Progenitor cell of endocrine pancreas (in vitro differentiated cells): ENCODE results near the gene DLST. TPM values are rescaled to one million over a fixed set of nuclear protein-coding genes. Genes with fewer than 3 reads are reported as not detected.

Experiments
- DNase-seq: peaks from one replicate; pipeline ENCODE4 v3.0.0; 2021; ENCODE audit warnings: low spot score; ENCODE audit not compliant: unreplicated experiment
- H3K27ac Mint-ChIP-seq: 2 replicates; pipeline ENCODE4 v1.8.0; 2021; ENCODE audit warnings: mild to moderate bottlenecking, moderate library complexity, mixed read lengths
- H3K27me3 Mint-ChIP-seq: 2 replicates; pipeline ENCODE4 v1.8.0; 2021; ENCODE audit warnings: mixed read lengths
- H3K36me3 Mint-ChIP-seq: 2 replicates; pipeline ENCODE4 v1.8.0; 2022; ENCODE audit warnings: mixed read lengths; ENCODE audit not compliant: insufficient read depth
- H3K4me1 Mint-ChIP-seq: 2 replicates; pipeline ENCODE4 v1.8.0; 2021; ENCODE audit warnings: low read depth, mixed read lengths
- H3K4me3 Mint-ChIP-seq: 2 replicates; pipeline ENCODE4 v1.8.0; 2021; ENCODE audit warnings: low read depth, mild to moderate bottlenecking, moderate library complexity, mixed read lengths
- H3K9me3 Mint-ChIP-seq: 2 replicates; pipeline ENCODE4 v1.8.0; 2021; ENCODE audit warnings: low read depth, mixed read lengths
- total RNA-seq: library from RNA; stranded (reverse); gene quantifications from 2 replicates; pipeline ENCODE4 v1.2.1, GENCODE V29; 2021
- TF ChIP-seq, protein P1 (sequence below): fragments of 200-600 bp; sonication (generic); IDR thresholded peaks from one replicate; pipeline ENCODE4 v1.5.0; 2021; ENCODE audit warnings: antibody characterized with exemption, mild to moderate bottlenecking; ENCODE audit not compliant: unreplicated experiment

DLST gene
- total RNA-seq, 1 donor from 2014 or later: 97.8 TPM

GRCh38 chr14:74838166-74838565, 43.5 kb upstream of the DLST start:
- no peak overlapping the region for H3K4me3 Mint-ChIP-seq
- H3K27ac Mint-ChIP-seq: no peak overlapping the region
- H3K27me3 Mint-ChIP-seq: no peaks in the 10 kb centered on the region
- no peak for DNase-seq
- peaks cover 13% of the 10 kb centered on the region for H3K4me1 Mint-ChIP-seq
- TF ChIP-seq, protein P1, sequence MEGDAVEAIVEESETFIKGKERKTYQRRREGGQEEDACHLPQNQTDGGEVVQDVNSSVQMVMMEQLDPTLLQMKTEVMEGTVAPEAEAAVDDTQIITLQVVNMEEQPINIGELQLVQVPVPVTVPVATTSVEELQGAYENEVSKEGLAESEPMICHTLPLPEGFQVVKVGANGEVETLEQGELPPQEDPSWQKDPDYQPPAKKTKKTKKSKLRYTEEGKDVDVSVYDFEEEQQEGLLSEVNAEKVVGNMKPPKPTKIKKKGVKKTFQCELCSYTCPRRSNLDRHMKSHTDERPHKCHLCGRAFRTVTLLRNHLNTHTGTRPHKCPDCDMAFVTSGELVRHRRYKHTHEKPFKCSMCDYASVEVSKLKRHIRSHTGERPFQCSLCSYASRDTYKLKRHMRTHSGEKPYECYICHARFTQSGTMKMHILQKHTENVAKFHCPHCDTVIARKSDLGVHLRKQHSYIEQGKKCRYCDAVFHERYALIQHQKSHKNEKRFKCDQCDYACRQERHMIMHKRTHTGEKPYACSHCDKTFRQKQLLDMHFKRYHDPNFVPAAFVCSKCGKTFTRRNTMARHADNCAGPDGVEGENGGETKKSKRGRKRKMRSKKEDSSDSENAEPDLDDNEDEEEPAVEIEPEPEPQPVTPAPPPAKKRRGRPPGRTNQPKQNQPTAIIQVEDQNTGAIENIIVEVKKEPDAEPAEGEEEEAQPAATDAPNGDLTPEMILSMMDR: no peak
- no peaks in the 10 kb centered on the region for H3K9me3 Mint-ChIP-seq
- peaks cover 10% of the 10 kb centered on the region for H3K36me3 Mint-ChIP-seq

GRCh38 chr14:74840603-74841030, 41.1 kb upstream of the DLST start:
- Mint-ChIP-seq H3K27me3 (no peaks in the 10 kb centered on the region), H3K9me3 (no peaks in the 10 kb centered on the region), H3K4me3 (no peak overlapping the region), H3K4me1 (peaks cover 14% of the 10 kb centered on the region), H3K27ac (no peak overlapping the region), H3K36me3 (peaks cover 10% of the 10 kb centered on the region)
- TF ChIP-seq, protein P1: no peak
- no peak for DNase-seq

DNA sequence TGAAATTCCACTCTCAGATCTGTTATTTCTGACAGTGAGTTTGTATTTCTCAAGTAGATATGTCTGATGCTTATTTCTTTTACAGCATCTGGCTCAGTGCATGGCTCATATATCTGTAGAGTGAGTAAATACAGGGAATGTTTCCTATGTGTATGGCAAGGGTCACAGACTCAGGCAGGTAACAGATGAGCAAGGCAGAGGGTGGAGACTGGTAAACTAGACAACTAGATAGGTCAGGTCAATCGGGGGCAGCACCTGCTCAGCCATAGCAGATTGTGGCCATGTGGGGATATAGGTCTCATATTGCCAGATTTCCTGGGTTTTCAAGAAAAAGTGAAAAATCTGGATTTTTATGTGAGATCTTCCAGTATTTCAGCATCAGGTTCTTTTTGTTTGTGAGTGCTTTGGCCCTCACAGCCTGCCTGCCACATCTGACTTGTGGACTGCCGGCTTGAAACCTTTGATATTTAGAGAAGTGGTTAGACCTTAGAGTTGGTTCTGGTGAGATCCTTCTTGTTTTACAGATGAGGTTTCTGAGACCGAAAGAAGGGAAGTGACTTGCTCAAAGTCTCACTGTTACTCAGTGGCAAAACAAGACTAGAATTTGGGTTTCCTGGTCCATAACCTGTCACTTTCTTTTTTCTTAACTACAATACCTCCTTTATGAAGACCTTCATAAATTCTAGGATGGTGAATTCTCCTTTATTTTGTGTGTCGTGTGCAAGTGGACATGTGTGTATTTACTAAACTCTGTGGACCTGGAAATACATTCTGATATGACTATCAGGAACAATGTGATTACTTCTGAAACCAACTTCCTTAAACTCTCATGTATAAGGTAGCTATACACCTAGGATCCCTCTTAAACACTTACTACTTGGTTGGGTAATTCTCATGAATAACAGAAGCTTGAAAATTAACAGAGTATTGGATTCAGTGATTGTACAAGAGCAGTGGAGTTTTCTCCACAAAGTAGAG, 40.2 kb upstream of the DLST start:
- no peak for DNase-seq
- Mint-ChIP-seq H3K4me1 (peaks cover 21% of the 10 kb centered on the region), H3K4me3 (no peak overlapping the region), H3K27me3 (no peaks in the 10 kb centered on the region), H3K36me3 (peaks cover 8% of the 10 kb centered on the region), H3K27ac (peak overlapping the region; percentile 26), H3K9me3 (no peaks in the 10 kb centered on the region)
- TF ChIP-seq, protein P1: no peak

DNA sequence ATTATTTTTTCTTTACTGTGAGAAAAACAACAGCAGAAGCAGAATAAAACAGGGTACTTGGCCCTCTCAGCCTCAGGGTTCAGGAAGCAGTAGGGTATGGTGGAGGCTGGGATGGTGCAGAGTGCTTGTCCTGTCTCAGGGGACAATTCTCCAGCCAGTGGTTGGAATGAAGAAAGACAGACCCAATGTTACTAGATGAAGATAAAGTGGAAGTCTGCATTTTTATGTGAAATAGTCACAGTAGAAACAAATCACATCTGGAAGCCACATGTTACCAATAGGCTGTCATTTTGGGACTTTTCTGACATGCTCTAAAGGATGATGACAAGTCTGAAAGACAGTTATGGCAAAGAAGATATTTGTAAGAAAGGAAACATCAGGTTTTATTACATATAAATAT, 38.1 kb upstream of the DLST start:
- Mint-ChIP-seq H3K27me3 (no peaks in the 10 kb centered on the region), H3K9me3 (no peaks in the 10 kb centered on the region), H3K4me1 (peaks cover 24% of the 10 kb centered on the region), H3K36me3 (peaks cover 1% of the 10 kb centered on the region), H3K27ac (no peak overlapping the region), H3K4me3 (no peak overlapping the region)
- no peak for DNase-seq
- TF ChIP-seq, protein P1: no peak

DNA sequence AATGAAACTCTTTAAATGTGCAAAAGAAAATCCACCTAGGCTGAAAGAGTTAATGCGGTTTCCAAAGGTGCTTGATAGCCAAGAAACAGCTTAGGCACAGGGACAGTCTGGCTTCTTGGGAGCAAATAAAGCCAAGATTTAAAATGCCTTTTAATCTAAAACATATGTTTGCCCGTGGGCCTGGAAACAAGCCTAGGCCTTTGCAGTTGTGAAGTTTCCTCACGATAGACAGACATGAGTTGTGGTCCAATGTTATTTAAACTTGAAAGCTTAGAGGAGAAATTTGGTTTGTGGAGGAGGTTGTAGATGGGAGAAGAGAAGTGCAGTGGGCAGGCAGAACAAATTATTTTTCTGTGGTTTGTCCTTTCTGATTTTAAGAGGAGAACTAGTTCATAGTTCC, 35.5 kb upstream of the DLST start:
- Mint-ChIP-seq H3K27ac (peak overlapping the region; percentile 79), H3K36me3 (peaks cover 1% of the 10 kb centered on the region), H3K4me1 (peaks cover 26% of the 10 kb centered on the region), H3K4me3 (no peak overlapping the region), H3K9me3 (no peaks in the 10 kb centered on the region), H3K27me3 (no peaks in the 10 kb centered on the region)
- DNase-seq: no peak
- TF ChIP-seq, protein P1: no peak
